Muscle of arm (tissue), 12 donors: ENCODE results near the gene ITPKA. TPM values are rescaled to one million over a fixed set of nuclear protein-coding genes. Genes with fewer than 3 reads are reported as not detected.

ENCODE experiments used
- DNase-seq: peaks from one replicate; pipeline ENCODE4 v3.0.0-alpha.2; 2013
- polyA plus RNA-seq, 12 donors: library from polyadenylated mRNA; unstranded; fragments of 120-200 nt; gene quantifications; one replicate each; pipeline ENCODE4 v1.2.1, GENCODE V29; 2013; ENCODE audit not compliant: insufficient read length in 12 of 12

Gene ITPKA
- polyA plus RNA-seq, 12 donors: 0.22 to 14.4 (median 0.36) TPM; not detected in 1

DNA sequence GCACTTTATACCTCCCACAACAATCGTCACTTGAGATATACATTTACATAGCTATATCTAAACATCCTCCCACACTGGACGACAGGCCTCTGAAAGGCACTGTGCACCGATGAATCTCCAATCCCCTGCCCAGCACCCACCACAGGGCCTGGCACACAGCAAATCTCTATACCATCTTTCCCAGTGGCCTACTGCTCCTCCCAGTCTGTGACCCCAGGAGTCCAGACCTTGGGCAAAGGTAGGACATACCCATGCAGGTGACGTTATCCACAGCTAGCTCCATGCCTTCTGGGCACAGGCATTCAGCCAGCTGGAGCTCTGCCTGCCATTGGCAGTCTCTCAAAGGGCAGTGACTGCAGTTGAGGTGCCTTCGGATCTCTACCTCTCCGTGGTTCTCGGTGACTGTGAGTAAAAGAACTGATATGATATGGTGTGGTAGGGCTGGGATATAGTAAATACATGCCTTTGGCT lies 14.2 kb downstream of the ITPKA start:
- DNase-seq: no peak

DNA sequence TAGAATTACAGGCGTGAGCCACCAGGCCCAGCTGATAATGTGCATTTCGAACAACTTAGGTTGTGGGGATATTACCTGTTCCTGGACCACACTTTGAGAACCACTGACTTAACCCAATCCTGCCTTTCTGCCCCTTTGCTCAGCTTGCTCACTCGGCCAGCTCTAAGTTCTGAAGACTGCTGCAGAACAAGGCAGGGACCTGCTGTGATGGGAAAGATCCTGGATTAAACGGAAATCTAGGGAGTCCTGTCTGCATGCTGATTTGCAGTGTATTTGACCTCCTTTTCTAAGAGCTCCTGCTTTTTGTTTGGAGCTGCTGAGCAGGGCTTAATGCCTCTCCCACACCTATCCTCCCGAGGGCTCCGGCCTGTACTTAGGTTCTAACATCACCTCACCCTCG lies 17.1 kb downstream of the ITPKA start:
- no peak for DNase-seq

DNA sequence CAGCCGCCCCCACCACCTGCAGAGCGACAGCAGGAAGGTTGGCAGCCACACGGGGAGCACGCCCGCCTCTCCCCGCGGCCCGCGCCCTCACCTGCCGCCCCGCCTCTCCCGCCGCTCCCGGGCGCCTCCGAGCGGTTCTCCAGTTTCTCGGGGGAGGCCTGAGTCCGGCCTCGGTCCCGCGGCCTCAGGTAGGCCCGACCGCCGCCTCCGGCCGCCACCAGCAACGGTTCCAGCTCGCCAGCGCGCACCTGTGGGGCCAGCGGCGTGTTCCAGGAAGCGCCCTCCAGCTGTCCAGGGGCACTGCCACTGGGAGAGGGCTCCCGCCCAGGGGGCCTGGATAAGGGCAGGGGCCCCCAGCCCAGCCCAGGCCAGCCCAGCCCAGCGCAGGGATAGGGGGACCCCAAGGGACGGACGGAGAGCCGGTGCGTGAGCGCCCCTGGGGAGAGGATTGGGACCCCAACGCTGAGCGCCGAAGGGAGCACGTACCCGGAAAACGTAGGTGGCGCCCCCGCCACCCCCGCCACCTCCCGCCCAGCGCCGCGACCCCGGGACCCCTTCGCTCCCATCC lies 17.7 kb downstream of the ITPKA start:
- no peak for DNase-seq

DNA sequence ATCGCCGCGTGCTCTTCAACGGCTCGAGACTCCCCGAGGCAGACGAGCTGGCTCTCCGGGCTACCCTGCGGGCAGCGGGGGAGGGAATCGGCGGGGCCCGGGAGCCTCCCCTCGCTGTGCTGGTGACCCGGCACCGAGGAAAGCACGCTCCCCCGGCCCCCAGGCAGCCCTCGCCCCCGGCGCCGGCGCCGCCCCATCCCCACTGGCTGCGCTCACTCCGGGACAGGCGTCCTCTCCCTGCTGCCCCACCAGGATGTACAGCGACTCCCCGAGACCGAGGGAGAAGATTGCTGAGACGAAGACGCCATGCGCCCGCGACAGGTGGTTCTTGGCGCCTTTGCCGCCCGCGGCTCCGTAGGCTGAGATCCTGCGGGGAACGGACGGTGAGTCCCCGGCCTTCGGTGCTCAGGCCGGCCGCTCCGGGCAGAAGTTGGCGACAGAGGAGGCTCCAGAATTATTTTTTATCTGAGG lies 18.3 kb downstream of the ITPKA start:
- no peak for DNase-seq

DNA sequence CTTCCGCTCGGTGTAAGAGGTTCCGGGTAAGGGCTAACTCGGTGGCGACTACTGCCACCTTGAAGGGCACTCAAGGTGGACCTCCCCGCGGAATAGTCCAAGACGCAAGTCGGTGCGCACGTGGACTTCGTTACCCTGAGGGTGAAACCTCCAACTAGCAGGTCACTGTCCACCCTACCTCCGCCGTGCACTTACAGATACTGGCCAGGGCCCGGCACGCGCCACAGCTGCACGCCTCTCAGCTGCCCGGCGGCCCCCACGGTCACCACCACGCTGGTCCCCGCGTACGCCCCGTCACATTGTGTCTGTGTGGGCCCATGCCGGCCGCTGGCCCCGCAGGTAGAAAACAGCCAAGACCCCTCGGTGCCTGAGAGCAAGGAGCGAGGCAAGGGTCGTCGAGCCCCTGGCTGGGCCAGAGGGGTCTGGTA lies 18.9 kb downstream of the ITPKA start:
- no peak for DNase-seq

DNA sequence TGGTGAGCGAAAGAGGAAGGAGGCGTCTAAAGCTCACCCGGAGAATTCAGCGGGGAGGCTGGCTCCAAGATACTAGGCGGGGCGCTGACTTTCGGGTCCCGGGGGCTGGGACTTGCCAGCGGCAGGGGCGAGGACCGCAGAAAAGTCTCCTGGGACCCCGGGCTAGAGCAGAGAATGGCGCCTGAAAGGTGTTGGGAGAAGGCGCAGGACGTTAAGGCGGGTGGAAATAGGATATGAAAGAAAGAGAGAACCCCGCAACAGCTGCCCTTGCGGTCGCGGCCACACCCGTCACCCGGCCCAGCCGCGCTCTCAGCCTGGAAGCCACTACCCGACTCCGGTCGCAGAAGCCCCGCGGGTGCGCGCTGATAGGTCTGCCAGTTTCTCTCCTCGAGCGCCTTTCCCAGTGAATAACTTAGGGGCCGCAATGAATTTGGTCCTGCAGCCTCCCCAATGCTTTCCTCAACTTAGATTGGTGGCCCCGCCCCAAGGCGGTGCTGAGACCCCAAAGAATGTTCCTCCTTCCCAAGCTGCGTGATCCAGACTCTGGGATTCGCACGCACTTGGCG lies 19.3 kb downstream of the ITPKA start:
- DNase-seq: no peak

DNA sequence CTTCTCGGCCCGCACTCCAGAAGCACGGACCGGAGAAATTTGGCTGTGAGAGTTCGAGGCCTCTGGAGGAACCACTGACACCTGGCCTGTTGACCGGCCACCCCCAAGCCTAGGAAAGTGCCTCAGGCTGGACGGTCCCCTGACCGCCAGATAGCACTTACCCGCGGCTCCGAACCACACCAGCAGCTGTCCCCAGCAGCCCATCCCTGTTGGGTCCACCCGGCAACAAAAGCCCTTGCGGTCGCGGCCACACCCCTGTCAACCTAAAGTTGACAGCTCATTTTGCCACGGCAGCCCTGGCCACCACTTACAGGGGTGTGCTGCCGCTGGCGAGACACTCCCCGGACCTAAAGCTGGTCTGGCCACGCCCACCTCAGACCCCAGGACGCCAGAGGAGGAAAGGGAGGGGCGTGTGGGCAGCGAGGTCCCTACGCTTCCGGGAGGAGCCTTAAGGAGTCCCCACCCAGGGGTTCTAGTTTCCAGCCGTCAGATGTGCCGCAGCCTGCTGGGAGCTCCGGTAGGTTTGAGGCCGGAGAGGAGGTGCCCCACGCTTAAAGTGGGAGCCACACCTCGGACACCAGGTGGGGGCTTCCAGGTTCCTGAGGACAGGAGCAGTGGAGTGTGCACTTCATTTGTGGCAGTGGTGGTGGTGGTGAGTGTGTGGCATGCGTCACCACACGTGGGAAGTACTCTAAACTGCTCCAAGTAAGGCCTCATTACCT lies 20.0 kb downstream of the ITPKA start, which contains the start of gene LTK:
Gene LTK, minus strand, starts transcription at position 322 of the 722 bp plus-strand sequence. Its CDS starts 118 bp downstream, at position 204.
- no peak for DNase-seq

DNA sequence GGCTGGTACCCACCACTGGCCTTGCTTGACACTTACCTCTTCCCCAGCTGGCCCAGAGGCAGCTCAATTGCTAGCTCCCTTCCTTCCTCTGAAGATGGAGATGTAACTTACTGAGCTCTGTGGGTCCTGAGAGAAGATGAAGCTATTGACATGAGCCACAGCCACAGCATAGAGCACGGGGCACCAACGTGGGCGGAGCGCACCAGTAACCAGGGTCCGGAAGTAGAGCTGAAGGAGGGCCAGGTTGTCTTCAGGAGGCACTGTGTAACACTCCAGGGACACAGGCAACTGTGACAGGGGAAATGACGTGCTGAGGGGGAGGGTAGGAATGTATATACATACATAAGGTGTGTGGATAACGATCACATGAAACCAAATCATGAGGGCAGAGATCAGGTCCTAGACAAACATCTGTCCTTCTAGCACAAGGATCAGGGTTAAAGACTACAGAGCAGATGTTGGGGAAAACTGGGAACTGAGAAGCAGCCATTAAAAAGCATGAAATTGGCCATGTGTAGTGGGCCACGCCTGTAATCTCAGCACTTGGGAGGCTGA lies 24.3 kb downstream of the ITPKA start:
- DNase-seq: no peak

DNA sequence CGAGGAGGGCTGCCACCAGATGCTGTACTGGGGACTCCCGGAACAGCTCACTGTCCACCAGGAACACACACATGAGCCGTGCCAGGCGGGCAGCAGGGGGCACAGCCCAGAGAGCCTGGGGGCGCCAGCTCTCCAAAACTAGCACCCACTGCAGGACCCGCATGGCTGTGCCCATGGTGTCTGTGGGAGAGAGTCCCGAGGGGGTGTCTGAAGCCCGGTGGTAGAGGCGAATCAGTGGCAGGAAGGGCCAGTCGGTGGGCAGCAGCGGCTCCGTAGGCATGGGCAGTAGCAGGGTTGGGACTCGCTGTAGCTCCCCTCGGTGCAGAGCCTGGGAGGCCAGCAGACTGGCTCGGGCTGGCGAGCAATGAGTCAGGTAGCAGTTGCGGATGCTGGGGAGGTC lies 27.0 kb downstream of the ITPKA start:
- DNase-seq: no peak

DNA sequence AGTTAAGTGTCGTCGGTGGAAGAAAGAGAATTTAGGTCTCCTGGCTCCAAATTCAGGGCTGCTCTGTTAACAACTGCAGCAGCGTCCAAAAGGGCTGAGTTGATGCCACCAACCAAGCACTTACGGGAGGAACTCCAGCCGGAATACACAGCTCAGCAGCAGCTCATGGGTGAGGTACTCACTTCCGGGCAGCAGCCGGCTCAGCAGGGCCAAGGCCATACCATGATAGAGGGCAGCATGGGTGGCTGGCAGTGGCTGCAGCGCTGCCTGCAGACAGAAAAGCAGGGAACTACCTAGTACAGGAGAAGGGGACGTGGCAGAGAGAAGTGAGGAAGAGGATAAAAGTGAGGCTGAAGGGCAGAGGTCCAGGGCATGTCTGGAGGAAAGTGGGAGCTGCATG lies 27.9 kb downstream of the ITPKA start:
- DNase-seq: no peak

DNA sequence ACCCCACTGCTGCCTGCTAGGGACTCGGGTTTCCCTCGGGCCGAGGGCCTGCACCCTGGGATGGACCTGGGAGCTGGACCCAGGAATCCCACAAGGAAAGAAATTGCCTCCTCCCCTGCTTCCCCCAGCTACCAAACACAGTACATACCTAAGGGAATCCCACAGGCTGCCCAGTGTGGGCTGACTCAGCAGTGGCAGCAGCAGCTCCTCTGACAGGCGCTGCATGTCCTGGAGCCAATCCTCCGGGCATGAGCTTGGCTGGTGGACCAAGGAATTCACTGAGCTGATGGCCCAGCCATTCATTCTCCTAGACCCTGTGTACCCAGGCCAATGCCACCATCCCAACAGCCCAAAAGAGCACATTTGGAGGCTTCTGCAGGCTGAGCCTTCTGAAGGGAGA lies 29.4 kb downstream of the ITPKA start:
- no peak for DNase-seq

DNA sequence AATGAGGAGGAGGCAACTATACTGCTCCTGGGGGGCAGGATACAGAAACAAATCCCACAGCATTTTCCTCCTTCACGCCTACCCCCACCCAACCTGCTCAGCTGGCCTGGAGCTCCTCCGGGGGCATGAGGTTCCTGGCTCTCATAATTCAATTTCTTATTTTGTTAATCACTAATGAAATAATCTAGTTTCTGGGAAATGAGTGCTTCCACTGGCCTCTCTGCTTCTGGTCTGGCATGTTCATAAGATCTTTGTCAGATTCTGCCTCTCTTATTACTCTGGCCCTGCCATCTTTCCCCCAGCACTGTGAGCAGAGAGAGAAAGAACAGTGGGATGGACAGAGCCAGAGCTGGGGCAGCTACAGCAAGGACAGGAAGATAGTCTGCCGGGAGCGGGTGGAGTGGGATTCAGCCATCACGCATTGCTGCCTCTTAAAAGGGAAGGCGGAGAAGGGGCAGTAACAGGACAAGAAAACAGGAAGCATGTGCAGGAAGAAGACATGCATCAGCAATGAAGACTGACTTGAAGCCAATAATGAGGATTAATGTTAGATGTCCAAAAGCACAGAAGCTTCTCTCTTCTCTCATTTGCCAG lies 36.8 kb downstream of the ITPKA start:
- DNase-seq: no peak

DNA sequence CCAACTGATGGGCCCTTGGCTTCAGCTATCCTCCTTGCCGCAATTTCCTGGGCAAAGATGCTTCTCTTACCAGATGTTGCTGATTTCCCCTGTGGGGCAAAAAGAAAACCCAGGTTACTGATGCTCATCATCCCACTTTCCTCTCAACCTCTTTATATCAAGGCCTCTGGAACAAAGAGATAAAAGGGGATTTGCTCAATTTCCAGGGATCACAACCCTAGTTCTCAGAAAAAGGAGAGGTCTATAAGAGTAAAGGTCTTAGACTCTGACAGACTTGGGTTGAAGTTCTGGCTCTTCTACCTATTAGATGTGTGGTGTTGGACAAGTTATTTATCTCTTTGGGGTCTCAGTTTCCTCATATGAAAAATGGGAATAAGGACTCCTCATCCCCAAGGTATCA lies 41.9 kb downstream of the ITPKA start:
- no peak for DNase-seq

DNA sequence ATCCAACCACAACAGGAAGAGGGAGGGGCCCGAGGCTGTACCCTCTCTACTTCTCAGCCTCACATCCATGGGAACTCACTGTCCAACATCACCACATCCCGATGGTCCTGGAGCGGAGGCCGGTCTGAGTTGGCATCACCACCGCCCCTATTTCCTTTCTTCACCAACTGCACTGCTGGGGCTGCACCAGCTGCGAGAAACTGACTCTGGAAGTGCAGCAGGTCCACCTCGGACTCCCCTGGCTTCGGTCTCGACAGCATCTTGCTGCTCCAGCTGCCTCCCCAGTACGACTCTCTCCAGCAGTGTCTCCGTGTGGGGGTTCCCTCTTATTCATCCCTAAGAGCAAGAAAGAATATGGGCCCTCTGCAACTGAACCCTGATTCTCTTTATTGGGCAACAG lies 43.2 kb downstream of the ITPKA start:
- DNase-seq: no peak

DNA sequence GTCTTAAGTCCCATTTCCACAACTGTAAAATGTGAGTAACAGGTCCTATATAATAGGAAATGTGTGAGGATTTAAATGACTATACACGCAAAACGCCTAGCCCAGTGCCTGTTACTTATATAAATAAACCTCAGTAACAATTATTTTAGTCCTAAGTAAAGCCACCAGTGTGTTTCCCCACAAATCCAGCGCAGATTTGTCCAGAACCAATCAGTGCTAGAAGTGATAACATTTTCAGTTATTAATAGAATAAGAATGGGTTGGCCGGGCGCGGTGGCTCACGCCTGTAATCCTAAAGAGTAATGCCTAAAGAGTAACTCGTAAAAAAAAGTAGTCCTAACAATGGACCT lies 49.8 kb downstream of the ITPKA start:
- no peak for DNase-seq

DNA sequence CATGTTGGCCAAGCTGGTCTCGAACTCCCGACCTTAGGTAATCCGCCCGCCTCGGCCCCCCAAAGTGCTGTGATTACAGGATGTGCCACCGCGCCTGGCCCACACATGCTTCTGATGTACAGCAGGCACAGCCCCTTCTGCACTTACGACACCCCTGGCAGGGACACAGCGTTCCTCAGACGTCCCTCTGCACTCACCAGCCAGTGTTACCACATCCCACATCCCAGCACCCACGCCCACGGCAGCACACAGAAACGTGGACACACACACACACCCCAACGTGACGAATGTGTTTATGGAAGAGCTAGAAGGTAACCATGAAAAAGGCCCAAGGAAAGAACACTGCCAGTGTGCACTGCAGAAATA lies 51.0 kb downstream of the ITPKA start:
- DNase-seq: no peak

DNA sequence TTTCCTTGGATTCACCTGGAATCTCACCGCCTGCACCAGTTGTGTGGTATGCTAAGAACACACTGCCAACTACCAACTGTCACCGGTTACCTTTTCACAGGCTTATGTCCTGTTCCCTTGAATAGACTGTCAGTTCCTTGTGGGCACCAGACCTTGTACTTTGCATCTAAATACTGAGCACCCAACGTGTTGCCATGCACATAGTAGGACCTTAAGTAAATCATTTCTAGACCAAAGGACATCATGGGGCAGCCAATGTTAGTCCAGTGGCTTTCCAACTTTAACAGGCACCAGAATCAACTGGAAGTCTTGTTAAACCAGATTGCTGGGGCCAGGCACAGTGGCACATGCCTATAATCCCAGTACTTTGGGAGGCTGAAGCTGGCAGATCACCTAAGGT lies 51.5 kb downstream of the ITPKA start:
- DNase-seq: no peak

DNA sequence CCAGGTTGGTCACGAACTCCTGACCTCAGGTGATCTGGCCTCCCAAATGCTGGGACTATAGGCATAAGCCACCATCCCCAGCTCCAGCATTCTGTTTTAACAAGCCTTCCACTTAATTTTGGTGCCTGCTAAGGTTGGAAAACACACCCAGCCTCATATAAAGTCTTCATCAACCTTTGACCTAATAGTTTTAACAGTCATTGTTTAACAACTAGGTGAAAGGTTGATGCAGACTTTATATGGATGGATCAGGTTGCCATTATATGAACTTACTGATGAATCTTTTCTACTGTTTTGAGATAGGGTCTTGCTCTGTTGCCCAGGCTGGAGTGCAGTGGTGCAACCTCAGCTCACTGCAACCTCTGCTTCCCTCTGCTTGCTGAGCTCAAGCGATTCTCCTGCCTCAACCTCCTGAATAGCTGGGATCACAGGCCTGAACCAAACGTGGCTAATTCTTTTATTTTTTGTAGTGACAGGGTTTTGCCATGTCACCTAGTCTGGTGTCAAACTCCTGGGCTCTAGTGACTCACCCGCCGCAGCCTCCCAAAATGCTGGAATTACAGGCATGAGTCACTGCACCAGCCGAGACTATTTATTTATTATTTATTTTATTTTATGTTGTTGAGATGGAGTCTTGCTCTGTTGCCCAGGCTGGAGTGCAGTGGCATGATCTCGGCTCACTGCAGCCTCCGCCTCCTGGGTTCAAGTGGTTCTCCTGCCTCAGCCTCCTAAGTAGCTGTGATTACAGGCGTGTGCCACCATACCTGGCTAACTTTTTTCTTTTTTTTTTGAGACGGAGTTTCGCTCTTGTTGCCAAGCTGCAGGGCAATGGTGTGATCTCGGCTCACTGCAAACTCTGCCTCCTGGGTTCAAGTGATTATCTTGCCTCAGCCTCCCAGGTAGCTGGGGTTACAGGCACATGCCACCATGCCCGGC lies 53.4 kb downstream of the ITPKA start:
- DNase-seq: no peak

DNA sequence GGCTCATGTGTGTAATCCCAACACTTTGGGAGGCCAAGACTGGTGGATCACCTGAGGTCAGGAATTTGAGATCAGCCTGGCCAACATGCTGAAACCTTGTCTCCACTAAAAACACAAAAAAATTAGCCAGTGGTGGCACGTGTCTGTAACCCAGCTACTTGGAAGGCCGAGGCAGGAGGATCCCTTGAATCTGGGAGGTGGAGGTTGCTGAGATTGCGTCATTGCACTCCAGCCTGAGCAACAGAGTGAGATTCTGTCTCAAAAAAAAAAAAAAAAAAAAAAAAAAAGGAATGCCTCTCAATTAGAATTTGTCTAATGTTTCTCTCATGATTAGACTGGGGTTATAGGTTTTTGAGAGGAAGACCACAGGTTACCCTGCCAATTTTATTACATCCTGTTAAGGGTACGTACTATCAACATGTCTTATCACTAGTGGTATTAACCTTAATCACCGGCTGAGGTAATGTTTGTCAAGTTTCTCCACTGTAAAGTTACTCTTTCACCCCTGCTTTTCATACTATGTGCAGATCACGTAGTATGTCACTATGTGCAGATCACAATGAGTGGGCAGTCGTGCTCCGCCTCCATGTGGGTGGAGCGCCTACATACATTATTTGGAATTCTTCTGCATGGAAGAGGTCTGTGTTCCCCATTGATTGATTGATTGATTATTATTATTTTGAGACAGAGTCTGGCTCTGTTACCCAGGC lies 56.5 kb downstream of the ITPKA start:
- DNase-seq: no peak
